NCI-H510A (cell line): ENCODE data around the gene SLC26A11.
"Not testable (repeated sequence)": the region's sequence is repeated elsewhere in the genome, so short reads cannot be mapped to it uniquely, and the experiment has no call there.

ENCODE experiments used
- DNase-seq: peaks from one replicate; lab custom pipeline; 2025; lab: John Stamatoyannopoulos, UW

Gene SLC26A11

DNA sequence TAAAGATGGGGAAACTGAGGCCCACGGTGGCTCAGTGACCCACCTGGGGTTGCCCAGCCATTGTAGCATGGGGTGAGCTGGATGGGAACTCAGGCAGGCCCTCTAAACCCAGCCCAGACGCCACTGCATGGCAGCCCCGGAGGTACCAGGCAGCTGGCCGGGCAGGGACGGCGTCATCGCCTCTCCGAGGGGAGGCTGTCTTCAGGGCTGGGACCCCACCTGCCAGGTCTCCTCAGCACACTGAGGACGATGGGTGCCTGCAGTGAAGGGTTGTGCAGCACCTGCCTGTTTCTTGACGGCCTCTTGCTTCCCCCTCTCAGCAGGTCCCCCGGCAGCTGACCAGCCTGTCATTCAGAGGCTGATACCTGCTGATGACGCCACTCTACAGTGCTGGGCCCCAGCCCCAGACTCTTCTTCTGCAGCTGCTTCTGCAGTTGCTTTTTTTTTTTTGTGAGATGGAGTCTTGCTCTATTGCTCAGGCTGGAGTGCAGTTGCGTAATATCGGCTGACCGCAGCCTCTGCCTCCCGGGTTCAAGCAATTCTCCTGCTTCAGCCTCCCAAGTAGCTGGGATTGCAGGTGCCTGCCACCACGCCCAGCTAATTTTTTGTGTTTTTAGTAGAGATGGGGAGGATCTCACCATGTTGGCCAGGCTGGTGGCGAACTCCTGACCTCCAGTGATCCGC lies 65.2 kb downstream of the SLC26A11 start:
- no peak for DNase-seq

DNA sequence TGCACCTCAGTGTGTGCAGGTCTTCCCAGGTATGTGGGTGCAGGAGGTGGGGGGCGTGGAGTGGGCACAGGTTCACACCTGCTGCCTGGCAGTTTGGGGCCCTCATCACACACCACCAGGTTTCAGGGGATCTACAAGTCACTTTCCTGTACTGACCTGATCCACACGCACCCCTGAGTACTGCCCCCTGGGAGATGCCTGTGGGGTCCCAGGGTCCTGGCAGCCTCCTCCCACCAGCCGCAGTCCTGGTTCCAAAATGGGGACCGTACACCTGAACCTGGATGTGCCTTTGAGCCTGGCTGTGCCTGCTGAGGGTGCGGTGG lies 66.4 kb downstream of the SLC26A11 start:
- no peak for DNase-seq

DNA sequence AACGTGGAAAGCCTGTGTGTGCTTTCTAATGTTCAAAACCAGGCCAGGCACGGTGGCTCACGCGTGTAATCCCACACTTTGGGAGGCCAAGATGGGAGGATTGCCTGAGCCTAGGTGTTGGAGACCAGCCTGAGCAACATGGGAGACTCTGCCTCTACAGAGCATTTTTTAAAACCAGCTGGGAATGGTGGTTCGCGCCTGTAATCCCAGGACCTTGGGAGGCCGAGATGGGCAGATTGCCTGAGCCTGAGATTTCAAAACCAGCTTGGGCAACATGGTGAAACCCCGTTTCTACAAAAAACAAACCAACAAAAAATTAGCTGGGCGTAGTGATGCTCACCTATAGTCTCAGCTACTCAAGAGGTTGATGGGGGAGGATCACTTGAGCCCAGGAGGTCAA lies 66.8 kb downstream of the SLC26A11 start:
- DNase-seq = no peak

DNA sequence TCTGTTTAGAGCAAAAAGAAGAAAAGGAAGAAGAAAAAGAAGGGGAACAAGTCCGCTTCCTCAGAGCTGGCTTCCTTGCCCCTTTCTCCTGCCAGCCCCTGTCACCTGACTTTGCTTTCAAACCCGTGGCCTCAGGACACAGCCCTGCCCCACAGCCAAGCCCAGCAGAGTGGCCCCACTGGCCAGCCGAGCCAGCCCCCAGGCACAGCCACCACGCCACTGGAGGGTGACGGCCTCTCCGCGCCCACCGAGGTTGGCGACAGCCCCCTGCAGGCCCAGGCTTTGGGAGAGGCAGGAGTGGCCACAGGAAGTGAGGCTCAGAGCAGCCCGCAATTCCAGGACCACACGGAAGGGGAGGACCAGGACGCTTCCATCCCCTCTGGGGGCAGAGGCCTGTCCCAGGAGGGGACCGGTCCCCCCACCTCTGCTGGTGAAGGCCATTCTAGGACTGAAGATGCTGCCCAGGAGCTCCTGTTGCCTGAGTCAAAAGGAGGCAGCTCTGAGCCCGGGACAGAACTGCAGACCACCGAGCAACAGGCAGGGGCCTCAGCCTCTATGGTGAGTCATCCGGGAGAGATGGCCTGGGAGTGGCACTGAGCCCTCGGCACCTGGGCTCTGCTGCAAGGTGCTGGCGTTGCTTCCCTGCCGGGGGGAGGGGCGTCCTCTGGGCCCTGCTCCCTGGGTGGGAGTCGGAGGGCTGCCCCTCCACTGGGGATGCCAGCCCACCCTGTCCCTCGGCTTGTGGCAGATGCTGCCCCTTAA lies 67.8 kb downstream of the SLC26A11 start:
- DNase-seq = peak; percentile 45

DNA sequence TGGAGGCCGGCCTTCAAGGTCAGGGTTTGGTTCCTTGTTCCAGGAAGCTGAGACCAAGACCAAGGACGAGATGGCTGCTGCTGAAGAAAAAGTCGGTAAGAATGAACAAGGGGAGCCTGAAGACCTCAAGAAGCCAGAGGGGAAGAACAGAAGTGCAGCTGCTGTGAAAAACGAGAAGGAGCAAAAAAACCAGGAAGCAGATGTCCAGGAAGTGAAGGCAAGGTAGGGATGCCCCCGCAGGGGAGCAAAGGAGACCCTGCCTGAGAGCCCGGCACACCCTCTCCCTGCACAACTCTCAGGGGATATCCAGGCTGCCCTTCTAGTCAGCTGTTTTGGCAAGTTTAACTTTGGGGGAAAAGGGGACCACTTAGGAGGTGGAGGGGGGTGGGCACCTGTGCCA lies 69.4 kb downstream of the SLC26A11 start:
- no peak for DNase-seq

DNA sequence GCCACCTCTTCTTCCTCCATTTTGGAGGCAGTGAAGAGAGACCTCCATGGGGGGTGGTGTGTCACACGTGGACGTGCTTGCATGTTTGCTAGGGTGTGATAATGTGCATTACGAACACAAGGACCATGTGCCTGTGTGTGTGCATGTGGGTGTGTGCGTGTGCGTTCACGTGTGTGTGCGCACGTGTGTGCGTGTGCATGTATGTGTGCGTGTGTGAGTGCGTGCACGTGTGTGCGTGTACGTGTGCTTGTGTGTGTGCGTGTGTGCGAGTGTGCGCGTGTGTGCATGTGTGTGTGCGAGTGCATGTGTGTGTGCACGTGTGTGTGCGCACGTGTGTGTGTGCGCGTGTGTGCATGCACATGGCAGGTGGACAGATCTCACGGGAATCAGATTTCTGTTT lies 69.9 kb downstream of the SLC26A11 start:
- DNase-seq = no peak

DNA sequence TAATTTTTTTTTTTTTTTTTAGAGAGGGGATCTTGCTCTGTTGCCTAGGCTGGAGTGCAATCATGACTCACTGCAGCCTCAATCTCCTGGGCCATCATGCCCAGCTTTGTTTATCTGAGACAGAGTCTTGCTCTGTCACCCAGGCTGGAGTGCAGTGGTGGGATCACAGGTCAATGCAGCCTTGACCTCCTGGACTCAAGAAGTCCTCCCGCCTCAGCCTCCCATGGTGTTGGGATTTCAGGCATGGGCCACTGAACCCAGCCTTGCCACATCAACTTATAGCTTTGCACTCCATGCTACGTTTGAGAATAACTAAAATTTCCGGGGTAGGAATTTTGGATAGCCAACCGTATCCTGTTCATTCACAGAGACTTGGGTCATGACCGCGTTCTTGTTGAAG lies 71.0 kb downstream of the SLC26A11 start:
- DNase-seq = no peak

DNA sequence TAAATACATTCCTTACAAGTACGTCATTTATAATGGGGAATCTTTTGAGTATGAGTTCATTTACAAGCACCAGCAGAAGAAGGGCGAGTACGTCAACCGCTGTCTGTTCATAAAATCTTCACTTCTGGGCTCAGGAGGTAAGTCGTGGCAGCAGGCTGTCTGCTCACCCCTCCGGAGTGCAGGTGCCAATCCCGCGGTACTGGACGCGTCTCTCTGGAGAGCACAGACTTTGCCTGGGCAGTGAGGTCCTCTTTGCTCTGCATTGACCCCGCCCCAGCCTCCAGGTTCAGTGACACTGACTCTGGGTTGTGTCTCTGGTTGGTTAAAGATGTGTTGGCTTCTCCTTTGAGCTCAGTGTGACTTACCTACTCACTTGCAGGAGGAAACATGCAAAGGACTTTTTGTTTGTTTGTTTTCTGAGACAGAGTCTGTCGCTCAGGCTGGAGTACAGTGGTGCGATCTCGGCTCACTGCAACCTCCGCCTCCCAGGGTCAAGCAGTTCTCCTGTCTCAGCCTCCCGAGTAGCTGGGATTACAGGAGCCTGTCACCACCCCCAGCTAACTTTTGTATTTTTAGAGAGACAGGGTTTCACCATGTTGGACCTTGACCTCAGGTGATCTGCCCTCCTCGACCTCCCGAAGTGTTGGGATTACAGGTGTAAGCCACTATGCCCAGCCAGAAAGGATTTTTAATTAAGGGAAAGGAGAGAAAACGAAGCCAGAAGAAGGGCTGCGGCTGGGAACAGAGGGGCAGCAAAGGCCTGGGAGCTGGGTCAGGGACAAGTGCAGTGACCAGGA lies 71.7 kb downstream of the SLC26A11 start:
- no peak for DNase-seq

DNA sequence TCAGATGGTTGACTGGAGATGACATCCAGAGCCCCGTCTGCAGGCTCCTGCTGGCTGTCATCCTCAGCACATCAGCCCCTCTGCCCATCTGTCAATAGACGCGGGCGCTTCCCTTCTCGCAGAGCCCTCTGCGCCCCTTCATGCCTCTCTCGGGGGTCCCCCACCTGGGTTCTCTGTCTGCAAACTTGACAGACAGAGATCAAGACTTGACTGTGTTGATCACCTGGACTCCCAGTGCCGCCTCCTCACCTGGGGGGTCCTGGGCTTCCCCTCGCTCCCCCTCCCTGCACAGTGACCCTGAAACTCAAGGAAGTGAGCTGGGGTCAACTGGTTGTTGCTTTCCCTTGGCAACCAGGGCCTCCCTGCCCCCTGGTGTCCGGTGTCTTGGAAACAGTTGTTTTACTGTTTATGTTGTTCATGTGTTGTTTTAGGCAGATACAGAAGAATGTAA lies 72.3 kb downstream of the SLC26A11 start:
- no peak for DNase-seq

DNA sequence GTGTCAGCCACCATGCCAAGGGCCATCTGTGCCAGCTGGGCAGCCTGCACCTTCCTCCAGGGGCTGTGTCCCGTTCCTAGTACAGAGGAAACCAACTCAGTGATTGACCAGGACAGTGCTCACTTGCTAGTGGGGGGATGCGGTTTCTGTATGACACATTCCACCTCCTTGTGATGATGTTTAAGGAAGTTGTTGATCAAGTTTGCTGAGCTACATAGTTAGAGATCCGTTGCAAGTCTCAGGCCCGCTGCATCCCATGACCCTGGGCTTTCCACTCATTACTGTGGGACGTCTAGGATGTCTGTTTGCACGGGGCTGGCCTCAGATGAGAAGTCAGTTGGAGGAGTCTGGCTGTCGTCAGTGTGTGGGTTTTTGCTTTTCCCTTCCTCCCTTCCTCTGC lies 74.0 kb downstream of the SLC26A11 start:
- DNase-seq = no peak

DNA sequence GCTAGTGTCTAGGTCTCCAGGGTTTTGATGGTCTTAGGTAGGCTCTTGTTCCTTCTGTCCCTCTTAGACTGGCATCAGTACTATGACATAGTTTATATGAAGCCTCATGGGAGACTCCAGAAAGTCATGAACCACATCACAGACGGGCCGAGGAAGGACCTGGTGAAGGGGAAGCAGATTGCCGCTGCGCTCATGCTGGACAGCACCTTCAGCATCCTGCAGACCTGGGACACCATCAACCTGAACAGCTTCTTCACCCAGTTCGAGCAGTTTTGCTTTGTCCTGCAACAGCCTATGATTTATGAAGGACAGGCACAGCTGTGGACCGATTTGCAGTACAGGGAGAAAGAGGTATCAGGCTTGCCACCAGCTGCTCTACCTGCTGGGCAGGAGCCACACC lies 74.4 kb downstream of the SLC26A11 start:
- DNase-seq = no peak

DNA sequence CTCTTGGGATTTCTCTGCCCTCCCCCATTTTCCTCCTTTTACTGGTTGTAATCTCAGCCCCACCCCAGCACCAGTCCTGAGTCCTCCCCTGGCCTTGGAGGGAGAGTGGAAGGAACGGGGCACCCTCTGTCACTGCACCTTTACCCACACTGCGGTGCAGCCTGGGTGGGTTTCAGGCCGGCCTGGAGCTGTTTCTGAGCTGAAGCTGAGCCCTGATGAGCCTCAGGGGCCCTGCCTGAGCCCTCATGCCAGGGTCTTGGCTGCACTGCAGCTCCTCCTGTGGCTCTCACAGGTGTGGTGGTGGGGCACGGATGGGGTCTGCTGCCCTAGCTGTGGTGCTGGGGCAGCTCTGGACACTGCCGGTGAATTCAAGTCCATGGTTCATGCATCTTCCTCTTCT lies 74.9 kb downstream of the SLC26A11 start:
- DNase-seq = no peak

DNA sequence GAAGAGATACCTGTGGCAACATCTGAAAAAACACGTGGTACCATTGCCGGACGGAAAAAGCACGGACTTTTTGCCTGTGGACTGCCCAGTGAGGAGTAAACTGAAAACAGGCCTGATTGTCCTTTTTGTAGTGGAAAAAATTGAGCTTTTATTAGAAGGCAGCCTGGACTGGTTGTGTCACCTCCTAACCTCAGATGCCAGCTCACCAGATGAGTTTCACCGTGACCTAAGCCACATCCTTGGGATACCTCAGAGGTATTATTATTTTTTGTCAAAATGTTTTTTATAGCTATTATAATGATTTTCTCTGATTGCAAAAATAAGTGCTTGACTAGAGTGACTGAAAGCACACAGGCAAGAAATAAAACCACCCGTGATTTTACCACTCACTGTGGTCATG lies 75.3 kb downstream of the SLC26A11 start:
- DNase-seq = no peak

DNA sequence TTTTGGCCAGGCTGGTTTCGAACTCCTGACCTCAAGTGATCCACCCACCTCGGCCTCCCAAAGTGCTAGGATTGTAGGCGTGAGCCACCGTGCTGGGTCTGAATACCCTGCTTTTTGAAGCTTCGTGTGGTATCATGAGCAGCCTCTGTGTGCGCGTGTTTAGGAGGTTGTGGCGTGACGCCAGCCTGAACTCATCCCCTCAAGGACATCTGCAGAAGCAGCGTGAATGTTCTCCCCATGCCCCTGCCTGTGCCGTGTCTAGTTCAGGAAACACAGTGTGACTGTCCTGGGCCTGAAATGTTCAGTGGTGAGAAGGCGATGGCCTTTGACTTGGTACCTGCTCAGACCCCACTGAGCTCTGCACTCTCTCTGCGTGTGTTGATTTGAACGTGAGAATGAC lies 76.0 kb downstream of the SLC26A11 start:
- DNase-seq = no peak

DNA sequence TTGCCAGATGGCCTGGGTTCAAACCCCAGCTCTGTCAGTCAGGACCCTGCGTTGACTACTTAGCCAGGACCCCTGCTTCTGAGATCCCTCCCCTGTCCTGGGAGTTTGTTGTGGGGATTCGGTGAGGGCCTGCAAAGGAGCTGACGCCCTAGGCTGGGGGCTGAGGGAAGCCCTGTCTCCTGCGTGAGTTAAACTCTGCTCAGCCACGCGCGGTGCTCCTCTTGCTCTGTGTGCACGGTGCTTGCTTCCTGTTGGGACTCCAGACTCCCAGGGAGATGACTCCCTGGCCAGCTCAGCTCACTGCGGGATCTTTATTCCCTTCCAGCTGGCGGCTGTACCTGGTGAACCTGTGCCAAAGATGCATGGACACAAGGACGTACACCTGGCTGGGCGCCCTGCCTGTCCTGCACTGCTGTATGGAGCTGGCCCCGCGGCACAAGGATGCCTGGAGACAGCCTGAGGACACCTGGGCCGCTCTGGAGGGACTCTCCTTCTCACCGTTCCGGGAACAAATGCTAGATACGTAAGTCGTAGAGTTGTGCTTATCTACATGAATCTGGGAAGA lies 77.9 kb downstream of the SLC26A11 start:
- DNase-seq = no peak

DNA sequence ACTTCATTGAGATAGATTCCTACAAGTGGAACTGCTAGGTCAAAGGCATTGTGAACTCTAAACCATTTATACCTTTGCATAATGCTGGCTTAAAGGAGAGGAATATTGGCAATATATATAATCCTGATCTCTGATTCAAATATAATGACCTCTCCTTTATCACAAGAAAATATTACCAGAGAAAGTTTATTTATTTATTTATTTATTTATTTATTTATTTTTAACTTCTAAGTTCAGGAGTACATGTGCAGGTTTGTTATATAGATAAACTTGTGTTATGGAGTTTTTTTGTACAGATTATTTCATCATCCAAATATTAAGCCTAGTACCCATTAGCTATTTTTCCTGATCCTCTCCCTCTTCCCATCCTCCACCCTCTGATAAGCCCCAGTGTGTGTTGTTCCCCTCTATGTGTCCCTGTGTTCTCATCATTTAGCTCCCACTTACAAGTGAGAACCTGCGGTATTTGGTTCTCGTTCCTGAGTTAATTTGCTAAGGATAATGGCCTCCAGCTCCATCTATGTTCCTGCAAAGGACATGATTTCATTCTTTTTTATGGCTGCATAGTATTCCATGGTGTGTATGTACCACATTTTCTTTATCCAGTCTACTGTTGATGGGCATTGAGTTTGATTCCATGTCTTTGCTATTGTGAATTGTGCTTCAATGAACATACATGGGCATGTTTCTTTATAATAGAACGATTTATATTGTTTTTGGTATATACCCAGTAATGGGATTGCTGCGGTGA lies 79.3 kb downstream of the SLC26A11 start:
- DNase-seq = not testable (repeated sequence)

DNA sequence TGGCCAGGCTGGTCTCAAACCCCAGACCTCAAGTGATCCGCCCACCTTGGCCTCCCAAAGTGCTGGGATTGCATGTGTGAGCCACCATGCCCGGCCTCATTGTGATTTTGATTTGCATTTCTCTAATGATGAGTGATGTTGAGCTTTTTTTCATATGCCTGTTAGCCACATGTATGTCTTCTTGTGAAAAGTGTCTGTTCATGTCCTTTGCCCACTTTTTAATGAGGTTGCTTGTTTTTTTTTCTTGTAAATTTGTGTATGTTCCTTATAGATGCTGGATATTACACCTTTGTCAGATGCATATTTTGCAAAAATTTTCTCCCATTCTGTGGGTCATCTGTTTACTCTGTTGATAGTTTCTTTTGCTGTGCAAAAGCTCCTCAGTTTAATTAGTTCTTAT lies 80.5 kb downstream of the SLC26A11 start:
- DNase-seq = not testable (repeated sequence)
